Sigmoid colon (tissue), 7 donors: ENCODE measurements around the gene ZBTB40. TPM values are rescaled to one million over a fixed set of nuclear protein-coding genes. Genes with fewer than 3 reads are reported as not detected.

Source experiments
- DNase-seq: peaks from one replicate; pipeline ENCODE4 v3.0.0-alpha.2; 2019
- H3K27ac ChIP-seq, 4 donors: fragments of 200-600 bp; sonication (generic); one replicate each; pipeline ENCODE4 v1.5.1; 2016 to 2019; ENCODE audit warnings: mild to moderate bottlenecking in 1 of 4
- H3K27me3 ChIP-seq, 3 donors: fragments of 200-600 bp; sonication (generic); one replicate each; pipeline ENCODE4 v1.5.1; 2019; ENCODE audit warnings: mild to moderate bottlenecking in 1 of 3
- H3K36me3 ChIP-seq, 4 donors: fragments of 200-600 bp; sonication (generic); one replicate each; pipeline ENCODE4 v1.5.1; 2016 to 2019
- H3K4me1 ChIP-seq, 4 donors: fragments of 200-600 bp; sonication (generic); one replicate each; pipeline ENCODE4 v1.5.1; 2017 to 2019
- H3K4me3 ChIP-seq, 4 donors: fragments of 200-600 bp; sonication (generic); one replicate each; pipeline ENCODE4 v1.5.1; 2017 to 2019; ENCODE audit warnings: mild to moderate bottlenecking in 2 of 4, moderate library complexity in 1 of 4
- H3K9me3 ChIP-seq, 4 donors: fragments of 200-600 bp in 3 of 4; sonication (generic) in 3 of 4; one replicate each; pipeline versions ENCODE4 v1.5.1 to v1.6.1; 2013 to 2019
- EP300 ChIP-seq, 4 donors: sonication (generic); formaldehyde crosslinking; IDR thresholded peaks; one replicate each; pipeline ENCODE4 v1.6.1; 2017; ENCODE audit warnings: antibody characterized with exemption in 4 of 4
- POLR2A ChIP-seq, 2 donors: fragments of 450-650 bp; IDR thresholded peaks; one replicate each; pipeline ENCODE4 v1.6.1; 2016; ENCODE audit warnings: antibody characterized with exemption in 2 of 2, mild to moderate bottlenecking in 2 of 2, moderate library complexity in 2 of 2
- POLR2AphosphoS5 ChIP-seq, 4 donors: sonication (generic); formaldehyde crosslinking; IDR thresholded peaks; one replicate each; pipeline ENCODE4 v1.6.1; 2017; ENCODE audit warnings: antibody characterized with exemption in 4 of 4
- WGBS, 2 donors: extraction: QIAGEN DNeasy Blood & Tissue Kit; methylation state at CpG; one replicate each; pipeline ENCODE4 v1.1.7; 2013; 5-methylcytosine and 5-hydroxymethylcytosine counted together
- intact Hi-C: fragments of 100-400 bp; cut with DNase I; formaldehyde crosslinking; loops from one replicate; pipeline ENCODE4 v1.15.1; 2023
- polyA plus RNA-seq, 3 donors: library from polyadenylated mRNA; stranded (reverse); fragments of 200-250 nt; gene quantifications; one replicate each; pipeline ENCODE4 v1.2.3, GENCODE V29; 2013
- total RNA-seq, 4 donors: library from RNA; depleted of rRNA; stranded (reverse); fragments of >200 nt; gene quantifications; one replicate each; pipeline ENCODE4 v1.1.0, GENCODE V29; 2016
- TF ChIP-seq, protein P1 (sequence below), 4 experiments: fragments of 450-650 bp in 3 of 4; fragments of 200-600 bp in 1 of 4; IDR thresholded peaks; one replicate each; pipeline ENCODE4 v1.5.1; 2016 to 2019; ENCODE audit warnings: antibody characterized with exemption in 4 of 4, mild to moderate bottlenecking in 3 of 4, moderate library complexity in 2 of 4
- donor health status: healthy with polysubstance abuse.
- donor health status: Bipolar disorder and iron deficiency.
- donor health status: healthy.

ZBTB40 gene
- total and polyA plus RNA-seq, 7 donors: 1.8 to 22.2 (median 14.3) TPM

DNA sequence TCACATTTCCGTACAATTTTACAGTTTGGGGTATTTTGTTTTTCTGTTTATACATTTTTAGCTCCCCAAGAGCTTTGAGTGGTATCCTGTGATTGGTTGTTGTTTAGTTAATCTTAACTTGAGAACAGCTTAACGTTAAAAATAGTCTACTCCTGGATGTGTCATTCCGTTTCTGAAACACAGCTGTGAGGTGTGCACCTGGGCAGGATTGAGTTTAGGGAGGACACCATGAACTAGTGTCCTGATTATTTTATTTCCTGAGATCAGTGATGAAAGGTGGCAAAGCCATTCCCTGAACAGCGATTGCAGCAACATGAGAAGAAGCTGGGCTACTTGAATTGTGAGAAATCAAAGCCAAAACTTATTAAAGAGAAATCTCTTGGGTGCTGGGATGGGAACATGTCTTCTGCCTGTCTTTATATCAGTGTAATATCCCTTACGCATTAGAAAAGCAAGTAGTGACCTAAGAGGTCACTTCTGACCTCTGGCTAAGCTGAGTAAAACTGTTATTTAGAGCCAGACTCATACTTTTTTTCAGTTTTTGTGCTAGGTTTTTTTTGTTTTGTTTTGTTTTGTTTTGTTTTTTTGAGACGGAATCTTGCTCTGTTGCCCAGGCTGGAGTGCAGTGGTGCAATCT lies 43.4 kb downstream of the ZBTB40 start:
- Histone ChIP-seq H3K36me3 (peaks cover 0 to 64% (median 3%) of the 10 kb centered on the region in 4 donors), H3K4me3 (no peak overlapping the region), H3K27ac (no peak overlapping the region), H3K27me3 (no peaks in the 10 kb centered on the region), H3K9me3 (no peaks in the 10 kb centered on the region), H3K4me1 (peaks cover 0 to 12% (median 2%) of the 10 kb centered on the region in 4 donors)
- TF ChIP-seq POLR2AphosphoS5 (IDR thresholded peaks at IDR 0.05): no peak
- no peak for TF ChIP-seq POLR2A (IDR thresholded peaks at IDR 0.05)
- TF ChIP-seq EP300 (IDR thresholded peaks at IDR 0.05): no peak
- TF ChIP-seq, protein P1, sequence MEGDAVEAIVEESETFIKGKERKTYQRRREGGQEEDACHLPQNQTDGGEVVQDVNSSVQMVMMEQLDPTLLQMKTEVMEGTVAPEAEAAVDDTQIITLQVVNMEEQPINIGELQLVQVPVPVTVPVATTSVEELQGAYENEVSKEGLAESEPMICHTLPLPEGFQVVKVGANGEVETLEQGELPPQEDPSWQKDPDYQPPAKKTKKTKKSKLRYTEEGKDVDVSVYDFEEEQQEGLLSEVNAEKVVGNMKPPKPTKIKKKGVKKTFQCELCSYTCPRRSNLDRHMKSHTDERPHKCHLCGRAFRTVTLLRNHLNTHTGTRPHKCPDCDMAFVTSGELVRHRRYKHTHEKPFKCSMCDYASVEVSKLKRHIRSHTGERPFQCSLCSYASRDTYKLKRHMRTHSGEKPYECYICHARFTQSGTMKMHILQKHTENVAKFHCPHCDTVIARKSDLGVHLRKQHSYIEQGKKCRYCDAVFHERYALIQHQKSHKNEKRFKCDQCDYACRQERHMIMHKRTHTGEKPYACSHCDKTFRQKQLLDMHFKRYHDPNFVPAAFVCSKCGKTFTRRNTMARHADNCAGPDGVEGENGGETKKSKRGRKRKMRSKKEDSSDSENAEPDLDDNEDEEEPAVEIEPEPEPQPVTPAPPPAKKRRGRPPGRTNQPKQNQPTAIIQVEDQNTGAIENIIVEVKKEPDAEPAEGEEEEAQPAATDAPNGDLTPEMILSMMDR (IDR thresholded peaks at IDR 0.05): no peak
- intact Hi-C loops: no loop called here
- 85 to 89% methylated on average over 6 of the region's 6 CpGs for WGBS, 2 donors
- no peak for DNase-seq

DNA sequence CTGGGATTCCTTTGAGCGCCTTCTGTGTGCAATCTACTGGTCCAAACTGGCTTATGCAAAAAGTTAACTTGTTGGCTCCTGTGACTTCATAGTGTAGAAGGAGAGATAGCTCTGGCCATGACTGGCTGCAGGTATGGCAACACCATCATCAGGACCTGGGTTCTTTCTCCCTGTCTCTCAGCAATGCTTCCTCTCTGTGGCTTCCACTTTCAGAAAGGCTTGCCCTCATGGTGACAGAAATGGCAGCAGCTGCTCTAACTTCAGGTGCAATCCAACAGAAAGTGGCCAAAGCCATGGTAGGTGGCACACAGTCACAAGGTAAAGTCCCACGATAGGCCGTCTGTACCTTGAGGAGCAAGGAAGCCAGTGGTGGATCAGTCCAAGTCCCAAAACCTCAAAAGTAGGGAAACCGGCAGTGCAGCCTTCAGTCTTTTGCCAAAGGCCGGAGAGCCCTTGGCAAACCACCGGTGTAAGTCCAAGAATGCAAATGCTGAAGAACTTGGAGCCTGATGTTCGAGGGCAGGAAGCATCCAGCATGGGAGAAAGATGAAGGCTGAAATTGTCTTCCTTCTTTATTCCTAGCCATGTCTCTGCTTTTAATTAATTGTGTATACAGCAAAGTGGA lies 45.0 kb downstream of the ZBTB40 start:
- intact Hi-C loops: no loop called here
- no peak overlapping the region for H3K27ac ChIP-seq
- H3K36me3 ChIP-seq: peaks cover 0 to 49% (median 2%) of the 10 kb centered on the region in 4 donors
- TF ChIP-seq POLR2AphosphoS5 (IDR thresholded peaks at IDR 0.05) (no peak), POLR2A (IDR thresholded peaks at IDR 0.05) (no peak), EP300 (IDR thresholded peaks at IDR 0.05) (no peak)
- TF ChIP-seq, protein P1 (IDR thresholded peaks at IDR 0.05): no peak
- no peaks in the 10 kb centered on the region for H3K9me3 ChIP-seq
- WGBS, 2 donors: 96 to 98% methylated on average over 7 of the region's 7 CpGs
- H3K4me3 ChIP-seq: no peak overlapping the region
- no peaks in the 10 kb centered on the region for H3K27me3 ChIP-seq
- no peak for DNase-seq
- H3K4me1 ChIP-seq: peaks cover 0 to 18% (median 5%) of the 10 kb centered on the region in 4 donors

DNA sequence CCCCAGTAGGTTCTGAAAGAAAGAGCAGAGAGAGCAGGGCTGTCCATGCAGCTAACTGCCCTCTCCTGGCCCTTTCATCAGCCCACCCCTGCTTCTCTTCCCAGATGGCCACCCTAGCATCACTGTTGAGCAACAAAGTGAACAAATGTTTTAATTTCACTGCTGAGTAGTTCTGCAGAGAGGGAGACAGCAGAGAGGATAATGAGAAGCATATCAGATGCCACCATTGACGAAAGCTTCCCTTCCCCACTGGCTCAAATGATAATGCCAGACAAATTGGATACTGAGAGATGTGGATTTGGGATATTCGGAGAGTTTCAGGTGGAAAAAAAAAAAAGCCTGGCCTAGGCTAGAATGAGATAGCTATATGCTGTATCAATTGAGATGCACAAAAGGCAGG lies 46.8 kb downstream of the ZBTB40 start:
- Histone ChIP-seq H3K27ac (no peak overlapping the region), H3K36me3 (peaks cover 0 to 43% (median 3%) of the 10 kb centered on the region in 4 donors), H3K27me3 (no peaks in the 10 kb centered on the region), H3K4me3 (no peak overlapping the region), H3K4me1 (peaks cover 0 to 18% (median 5%) of the 10 kb centered on the region in 4 donors), H3K9me3 (no peaks in the 10 kb centered on the region)
- no peak for DNase-seq
- TF ChIP-seq POLR2AphosphoS5 (IDR thresholded peaks at IDR 0.05) (no peak), POLR2A (IDR thresholded peaks at IDR 0.05) (no peak), EP300 (IDR thresholded peaks at IDR 0.05) (no peak)
- TF ChIP-seq, protein P1 (IDR thresholded peaks at IDR 0.05): no peak
- intact Hi-C loops: no loop called here
- 98% methylated on average over 2 of the region's 2 CpGs for WGBS, 2 donors

DNA sequence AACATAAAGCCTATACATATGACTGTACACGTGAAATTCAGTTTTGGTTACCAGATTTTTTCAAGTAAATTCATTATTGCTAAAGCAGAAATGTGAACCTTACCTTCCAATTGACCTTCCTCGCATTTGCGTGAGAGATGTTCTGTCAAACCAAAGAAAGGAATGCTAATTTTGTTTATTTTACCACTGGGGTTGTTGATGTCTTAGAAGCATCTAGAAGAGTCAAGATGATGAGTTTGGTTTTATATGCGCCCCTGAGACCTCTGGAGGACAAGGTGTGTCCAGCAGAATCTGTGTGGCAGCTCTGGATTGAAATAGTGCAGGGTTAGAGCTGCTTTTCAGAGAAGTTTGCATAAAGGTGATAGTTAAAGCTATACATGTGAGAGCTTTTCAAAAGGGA lies 48.4 kb downstream of the ZBTB40 start:
- intact Hi-C loops: no loop called here
- WGBS, 2 donors: 73 to 89% methylated on average over 4 of the region's 4 CpGs
- no peak overlapping the region for H3K4me3 ChIP-seq

More for the DNA sequence above, 48.4 kb downstream of the ZBTB40 start:
- TF ChIP-seq, protein P1 (IDR thresholded peaks at IDR 0.05): no peak
- TF ChIP-seq EP300 (IDR thresholded peaks at IDR 0.05) (no peak), POLR2A (IDR thresholded peaks at IDR 0.05) (no peak), POLR2AphosphoS5 (IDR thresholded peaks at IDR 0.05) (no peak)
- Histone ChIP-seq H3K4me1 (peaks cover 0 to 18% (median 5%) of the 10 kb centered on the region in 4 donors), H3K36me3 (peaks cover 0 to 36% (median 3%) of the 10 kb centered on the region in 4 donors), H3K27me3 (no peaks in the 10 kb centered on the region), H3K9me3 (no peaks in the 10 kb centered on the region), H3K27ac (no peak overlapping the region)
- no peak for DNase-seq
